ENCODE measurements around the gene UBP1.
A peak's percentile ranks its signal among the peaks of the same experiment; 100 is the strongest.

UBP1 gene

DNA sequence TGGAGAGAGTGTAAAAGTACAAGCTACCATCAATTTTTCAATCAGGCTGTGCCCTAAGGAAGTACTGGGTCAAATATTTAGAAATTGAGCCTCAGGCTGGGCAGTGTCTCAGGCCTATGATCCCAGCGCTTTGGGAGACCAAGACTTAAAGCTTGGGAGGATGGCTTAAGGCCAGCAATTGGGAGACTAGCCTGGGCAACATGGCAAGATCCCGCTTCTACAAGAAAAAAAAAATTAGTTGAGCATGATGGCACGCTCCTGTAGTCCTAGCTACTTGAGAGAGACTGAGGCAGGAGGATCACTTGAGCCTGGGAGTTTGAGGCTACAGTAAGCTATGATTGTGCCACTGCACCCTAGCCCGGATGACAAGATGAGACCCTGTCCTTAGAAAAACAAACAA lies 2.0 kb upstream of the UBP1 start:
- Histone ChIP-seq H3K23ac (ENCODE audit: low read depth, low read length, poor library complexity) (no peak overlapping the region), H4K8ac (ENCODE audit: low read depth, low read length) (no peak overlapping the region), H3K36me3 (replicated peaks in 1 of 2; ENCODE audit: control insufficient read depth in 2 of 2, insufficient read depth in 2 of 2, low read length in 2 of 2) (no peaks in the 10 kb centered on the region), H3K4me3 (ENCODE audit: low read length in 2 of 2) (no peak overlapping the region), H2BK15ac (ENCODE audit: low read length) (no peak overlapping the region), H3K4me1 (ENCODE audit: control insufficient read depth in 2 of 2, insufficient read depth in 1 of 2, low read depth in 1 of 2, low read length in 2 of 2) (peaks cover 6% of the 10 kb centered on the region in 2 donors), H2BK120ac (ENCODE audit: low read depth, low read length) (no peak overlapping the region), H3K18ac (ENCODE audit: low read length) (no peak overlapping the region), H3K9ac (ENCODE audit: low read depth, low read length, poor library complexity) (no peak overlapping the region), H4K91ac (ENCODE audit: low read depth, low read length, poor library complexity) (no peak overlapping the region), H3K9me3 (replicated peaks in 1 of 2; ENCODE audit: control insufficient read depth in 2 of 2, insufficient read depth in 1 of 2, low read depth in 1 of 2, low read length in 2 of 2) (no peaks in the 10 kb centered on the region), H2BK5ac (ENCODE audit: low read length) (no peak overlapping the region), H3K79me1 (ENCODE audit: low read depth, low read length) (peaks cover 4% of the 10 kb centered on the region), H3K27ac (replicated peaks; ENCODE audit: low read length) (no peak overlapping the region), H3K4ac (ENCODE audit: low read length) (no peak overlapping the region), H2AK5ac (ENCODE audit: low read depth, low read length) (no peak overlapping the region), H3K14ac (ENCODE audit: low read length) (no peak overlapping the region), H2AFZ (ENCODE audit: low read length) (no peak overlapping the region), H2BK12ac (ENCODE audit: low read length) (no peak overlapping the region), H3K27me3 (ENCODE audit: control insufficient read depth in 3 of 3, insufficient read depth in 3 of 3, low read depth in 1 of 3, low read length in 3 of 3) (no peaks in the 10 kb centered on the region), H3K4me2 (ENCODE audit: insufficient read depth, low read length, poor library complexity, severe bottlenecking) (no peak overlapping the region)
- no CpG with 5 or more reads among the region's 4 CpGs for WGBS, 2 donors (ENCODE audit: extremely low coverage in 2 of 2, insufficient read length in 2 of 2, insufficient replicate concordance in 1 of 2)
- no peak for DNase-seq (ENCODE audit: low spot score)

DNA sequence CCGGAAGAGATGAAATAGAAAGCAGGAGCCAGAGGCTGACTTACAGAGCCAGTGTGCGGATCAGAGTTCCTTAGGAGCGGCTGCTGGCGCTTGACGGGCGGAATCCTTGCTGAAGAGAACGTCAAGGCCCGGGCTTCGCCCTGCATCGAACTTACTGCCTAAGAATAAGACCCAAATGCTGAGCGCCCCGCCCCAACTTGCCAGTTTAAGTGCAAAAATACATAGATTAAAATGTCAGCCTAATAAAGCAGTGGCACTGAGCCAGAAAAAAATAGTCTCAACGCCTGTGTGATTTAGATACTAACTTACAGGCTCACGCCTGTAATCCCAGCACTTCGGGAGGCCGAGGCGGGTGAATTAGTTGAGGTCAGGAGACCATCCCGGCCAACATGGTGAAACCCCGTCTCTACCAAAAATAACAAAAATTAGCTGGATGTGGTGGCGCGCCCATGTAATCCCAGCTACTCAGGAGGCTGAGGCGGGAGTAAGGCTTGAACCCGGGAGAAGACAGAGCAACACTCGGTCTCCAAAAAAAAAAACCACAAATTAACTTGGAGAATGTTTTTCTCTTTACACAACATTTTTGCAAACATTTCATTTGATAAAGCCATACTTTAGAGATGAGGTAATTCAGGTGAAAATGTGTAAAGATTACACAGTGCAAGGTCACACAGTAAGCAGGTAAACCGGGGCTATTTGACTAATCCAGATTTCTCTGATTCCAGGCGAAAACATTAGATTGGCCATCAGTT lies 1.2 kb upstream of the UBP1 start:
- DNase-seq (ENCODE audit: low spot score): no peak
- Histone ChIP-seq H3K4me1 (ENCODE audit: control insufficient read depth in 2 of 2, insufficient read depth in 1 of 2, low read depth in 1 of 2, low read length in 2 of 2) (peaks cover 6 to 8% of the 10 kb centered on the region in 2 donors), H3K4me3 (ENCODE audit: low read length in 2 of 2) (peak overlapping the region; percentile 70 to 86), H2BK12ac (ENCODE audit: low read length) (no peak overlapping the region), H4K91ac (ENCODE audit: low read depth, low read length, poor library complexity) (no peak overlapping the region), H3K79me1 (ENCODE audit: low read depth, low read length) (peaks cover 4% of the 10 kb centered on the region), H3K14ac (ENCODE audit: low read length) (peak overlapping the region; percentile 17), H3K4ac (ENCODE audit: low read length) (peak overlapping the region; percentile 97), H3K27ac (replicated peaks; ENCODE audit: low read length) (peak overlapping the region; percentile 100), H2BK5ac (ENCODE audit: low read length) (peak overlapping the region; percentile 98), H2BK120ac (ENCODE audit: low read depth, low read length) (peak overlapping the region; percentile 97), H3K27me3 (ENCODE audit: control insufficient read depth in 3 of 3, insufficient read depth in 3 of 3, low read depth in 1 of 3, low read length in 3 of 3) (no peaks in the 10 kb centered on the region), H3K23ac (ENCODE audit: low read depth, low read length, poor library complexity) (peak overlapping the region; percentile 93), H2AK5ac (ENCODE audit: low read depth, low read length) (peak overlapping the region; percentile 86), H3K18ac (ENCODE audit: low read length) (peak overlapping the region; percentile 99), H3K36me3 (replicated peaks in 1 of 2; ENCODE audit: control insufficient read depth in 2 of 2, insufficient read depth in 2 of 2, low read length in 2 of 2) (no peaks in the 10 kb centered on the region), H4K8ac (ENCODE audit: low read depth, low read length) (no peak overlapping the region), H2BK15ac (ENCODE audit: low read length) (no peak overlapping the region), H2AFZ (ENCODE audit: low read length) (peak overlapping the region; percentile 88), H3K9ac (ENCODE audit: low read depth, low read length, poor library complexity) (peak overlapping the region; percentile 93), H3K9me3 (replicated peaks in 1 of 2; ENCODE audit: control insufficient read depth in 2 of 2, insufficient read depth in 1 of 2, low read depth in 1 of 2, low read length in 2 of 2) (no peaks in the 10 kb centered on the region), H3K4me2 (ENCODE audit: insufficient read depth, low read length, poor library complexity, severe bottlenecking) (peak overlapping the region; percentile 75)
- no CpG with 5 or more reads among the region's 26 CpGs for WGBS, 2 donors (ENCODE audit: extremely low coverage in 2 of 2, insufficient read length in 2 of 2, insufficient replicate concordance in 1 of 2)

DNA sequence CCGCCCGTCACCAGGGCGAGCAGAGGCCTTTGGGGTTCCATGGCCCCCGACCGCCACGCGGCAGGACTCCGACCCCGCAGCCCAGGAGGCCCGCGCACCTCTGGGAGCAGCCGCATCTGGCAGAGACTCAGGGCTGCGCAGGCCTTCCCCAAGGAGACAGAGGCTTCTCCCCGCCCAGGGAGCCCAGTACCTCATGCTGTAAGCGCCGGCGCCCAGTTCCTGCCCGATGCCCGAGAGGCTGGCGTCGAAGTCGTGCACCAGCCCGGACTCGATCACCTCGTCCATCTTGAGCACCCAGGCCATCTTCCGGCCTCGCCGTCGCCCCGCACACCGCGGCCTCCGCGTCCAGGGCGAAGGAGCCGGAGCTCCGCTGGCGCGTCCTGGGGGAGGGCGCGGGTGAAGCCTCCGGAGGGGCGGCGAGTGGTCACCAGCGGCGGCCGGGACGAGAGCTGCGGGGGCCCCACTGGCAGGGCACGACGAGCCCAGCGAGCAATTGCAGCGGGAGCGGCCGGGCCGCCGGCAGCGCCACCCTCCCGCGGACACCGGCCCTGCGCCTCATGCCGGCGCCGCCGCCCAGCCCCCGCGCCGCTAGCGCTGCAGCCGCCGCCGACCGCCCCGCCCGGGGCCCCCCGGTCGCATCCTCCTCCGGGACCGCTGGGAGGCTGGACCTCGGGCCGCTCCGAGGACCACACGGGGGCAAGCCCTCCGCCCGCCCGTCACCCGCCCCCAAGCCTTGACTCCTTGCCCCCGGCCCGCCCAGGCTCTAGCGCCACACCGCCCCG lies 468 bp downstream of the UBP1 start:
- Histone ChIP-seq H3K4me1 (ENCODE audit: control insufficient read depth in 2 of 2, insufficient read depth in 1 of 2, low read depth in 1 of 2, low read length in 2 of 2) (peaks cover 6 to 8% of the 10 kb centered on the region in 2 donors), H3K9me3 (replicated peaks in 1 of 2; ENCODE audit: control insufficient read depth in 2 of 2, insufficient read depth in 1 of 2, low read depth in 1 of 2, low read length in 2 of 2) (no peaks in the 10 kb centered on the region), H3K14ac (ENCODE audit: low read length) (peak overlapping the region; percentile 100), H2AK5ac (ENCODE audit: low read depth, low read length) (peak overlapping the region; percentile 98), H4K8ac (ENCODE audit: low read depth, low read length) (no peak overlapping the region), H2BK120ac (ENCODE audit: low read depth, low read length) (no peak overlapping the region), H3K18ac (ENCODE audit: low read length) (peak overlapping the region; percentile 98), H3K36me3 (replicated peaks in 1 of 2; ENCODE audit: control insufficient read depth in 2 of 2, insufficient read depth in 2 of 2, low read length in 2 of 2) (no peaks in the 10 kb centered on the region), H2BK12ac (ENCODE audit: low read length) (peak overlapping the region; percentile 16), H2AFZ (ENCODE audit: low read length) (peak overlapping the region; percentile 85), H3K4me2 (ENCODE audit: insufficient read depth, low read length, poor library complexity, severe bottlenecking) (peak overlapping the region; percentile 69), H3K27ac (replicated peaks; ENCODE audit: low read length) (peak overlapping the region; percentile 100), H3K27me3 (ENCODE audit: control insufficient read depth in 3 of 3, insufficient read depth in 3 of 3, low read depth in 1 of 3, low read length in 3 of 3) (no peaks in the 10 kb centered on the region), H2BK15ac (ENCODE audit: low read length) (peak overlapping the region; percentile 91), H4K91ac (ENCODE audit: low read depth, low read length, poor library complexity) (no peak overlapping the region), H2BK5ac (ENCODE audit: low read length) (peak overlapping the region; percentile 95), H3K4ac (ENCODE audit: low read length) (peak overlapping the region; percentile 76), H3K9ac (ENCODE audit: low read depth, low read length, poor library complexity) (peak overlapping the region; percentile 99), H3K4me3 (ENCODE audit: low read length in 2 of 2) (peak overlapping the region; percentile 70 to 100), H3K79me1 (ENCODE audit: low read depth, low read length) (peaks cover 4% of the 10 kb centered on the region), H3K23ac (ENCODE audit: low read depth, low read length, poor library complexity) (peak overlapping the region; percentile 93)
- DNase-seq (ENCODE audit: low spot score): peak; percentile 49
- WGBS, 2 donors (ENCODE audit: extremely low coverage in 2 of 2, insufficient read length in 2 of 2, insufficient replicate concordance in 1 of 2): no CpG with 5 or more reads among the region's 93 CpGs
